NCI-H2029 (cell line): ENCODE data around the gene AKAP9.
A peak's percentile ranks its signal among the peaks of the same experiment; 100 is the strongest.
"Not testable (repeated sequence)": the region's sequence is repeated elsewhere in the genome, so short reads cannot be mapped to it uniquely, and the experiment has no call there.

Experiments used
- DNase-seq: peaks from one replicate; lab custom pipeline; 2025; lab: John Stamatoyannopoulos, UW

Gene AKAP9

GRCh38 chr7:92061154-92061553, 120.5 kb downstream of the AKAP9 start:
- no peak for DNase-seq

DNA sequence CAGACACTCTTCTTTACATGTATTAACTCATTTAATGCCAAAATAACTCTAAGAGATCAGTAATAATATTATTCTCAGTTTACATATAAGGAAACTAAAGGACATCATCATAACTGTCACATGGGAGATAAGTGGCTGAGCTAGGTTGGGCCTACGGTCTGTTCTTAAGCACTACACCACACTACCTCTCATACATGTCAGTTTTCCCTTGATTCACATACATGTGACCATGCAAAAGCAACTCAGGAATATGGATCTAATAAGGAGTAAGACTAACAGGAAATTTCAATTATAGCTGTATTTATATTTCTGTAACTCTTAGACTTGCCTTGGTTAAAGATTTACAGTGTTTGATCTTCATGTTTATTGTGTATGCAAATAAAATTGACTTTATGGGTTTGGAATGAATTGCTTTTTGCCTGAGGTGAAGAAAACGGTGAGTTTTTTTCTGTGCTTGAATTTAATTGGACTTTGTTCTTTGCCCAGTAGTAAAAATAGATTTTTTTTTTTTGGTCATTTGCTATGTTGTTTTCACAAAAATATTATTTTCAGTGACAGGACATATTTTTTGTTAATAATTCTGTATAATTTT, 123.9 kb downstream of the AKAP9 start:
- no peak for DNase-seq

- no peak for DNase-seq
Measured at GRCh38 chr7:92071032-92071431, 130.4 kb downstream of the AKAP9 start.

DNA sequence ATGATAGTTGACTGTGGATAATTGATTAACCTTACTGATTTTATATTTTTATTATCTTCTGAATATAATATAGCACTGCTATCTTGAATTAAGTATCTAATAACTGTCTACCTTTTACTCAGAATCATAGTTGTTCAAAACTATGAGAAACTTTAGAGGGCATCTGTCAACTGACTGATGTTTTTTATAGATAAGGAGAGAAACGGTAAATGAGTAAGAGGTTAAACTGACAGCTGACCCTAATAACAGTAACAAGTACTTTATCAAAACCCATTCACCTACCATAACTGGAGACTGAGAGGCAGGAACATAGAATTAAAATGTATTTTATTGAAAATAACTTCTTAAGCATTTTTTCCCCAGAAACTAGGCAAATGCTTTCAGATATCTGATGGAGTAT, 131.5 kb downstream of the AKAP9 start:
- DNase-seq, result no peak

DNA sequence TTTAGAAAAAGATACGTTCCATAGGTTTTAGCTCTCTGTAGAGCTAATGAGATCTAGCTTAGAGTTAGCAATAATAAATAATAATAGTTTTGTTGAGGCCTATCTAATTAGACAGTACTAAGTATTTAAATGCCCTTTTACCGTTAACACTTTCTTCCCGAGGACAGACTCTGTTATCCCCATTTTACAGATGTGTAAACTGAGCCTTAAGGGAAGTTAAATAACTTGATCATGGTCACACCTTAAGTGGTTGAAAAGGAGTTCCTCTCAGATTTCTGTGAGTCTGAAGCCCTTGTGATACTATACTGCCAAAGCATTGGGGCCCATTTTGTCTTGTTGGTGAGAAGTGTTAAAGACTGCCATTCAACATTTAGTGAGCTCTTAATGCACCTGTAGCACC, 132.0 kb downstream of the AKAP9 start:
- no peak for DNase-seq

DNA sequence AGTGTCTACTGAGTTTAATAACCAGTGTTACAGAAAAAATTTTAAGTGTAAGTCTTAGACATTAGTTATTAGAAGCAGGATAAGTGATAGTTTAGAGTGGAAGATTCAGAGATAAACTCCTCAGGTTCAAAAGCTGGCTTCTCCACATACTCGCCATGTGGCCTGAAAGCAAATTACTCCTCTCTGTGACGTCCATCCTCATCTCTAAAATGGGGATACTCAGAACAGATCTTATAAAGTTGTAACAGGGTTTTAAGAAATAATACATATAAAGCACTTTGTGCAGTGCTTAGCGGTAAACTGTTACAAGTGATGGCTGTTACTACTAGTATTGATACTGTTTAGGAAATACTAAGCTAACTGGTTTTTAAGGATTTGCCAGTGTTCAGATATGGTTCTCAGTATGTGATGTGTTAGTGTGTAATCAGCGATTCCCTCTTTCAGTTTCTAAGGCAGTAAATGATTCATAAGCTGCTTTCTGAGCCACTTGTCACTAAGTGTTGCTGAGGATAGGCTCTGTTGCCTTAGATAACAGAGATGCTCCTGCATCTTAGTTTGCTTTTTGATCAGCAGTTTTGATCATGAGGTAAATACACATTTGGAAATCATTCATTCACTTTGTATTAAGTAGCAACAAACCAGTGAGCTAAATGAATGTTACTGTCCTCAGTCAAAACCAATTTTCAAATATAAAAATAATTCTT, 134.9 kb downstream of the AKAP9 start:
- no peak for DNase-seq

GRCh38 chr7:92076509-92076908, 135.8 kb downstream of the AKAP9 start:
- no peak for DNase-seq

GRCh38 chr7:92083922-92084321, 143.3 kb downstream of the AKAP9 start:
- not testable (repeated sequence) for DNase-seq

- no peak for DNase-seq
Measured at GRCh38 chr7:92088266-92088665, 147.6 kb downstream of the AKAP9 start.

DNA sequence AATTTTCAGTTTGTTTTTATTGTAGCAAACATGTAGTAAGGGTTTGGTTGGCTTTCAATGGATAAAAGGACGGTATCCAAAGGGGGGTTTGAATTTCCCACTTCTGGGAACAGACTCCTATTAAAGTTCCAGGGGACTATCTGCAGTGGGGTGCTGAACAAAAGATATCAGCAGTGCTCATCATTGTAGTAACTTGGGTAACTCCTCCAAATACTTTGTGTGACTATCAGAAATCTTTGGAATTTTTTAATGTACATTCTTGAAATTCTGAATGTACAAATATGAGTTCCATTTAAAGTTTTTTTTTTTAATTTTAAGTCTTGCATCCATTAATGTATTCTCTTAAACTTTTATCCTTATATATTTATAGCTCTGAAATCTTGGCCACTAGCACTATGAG, 151.5 kb downstream of the AKAP9 start:
- no peak for DNase-seq

DNA sequence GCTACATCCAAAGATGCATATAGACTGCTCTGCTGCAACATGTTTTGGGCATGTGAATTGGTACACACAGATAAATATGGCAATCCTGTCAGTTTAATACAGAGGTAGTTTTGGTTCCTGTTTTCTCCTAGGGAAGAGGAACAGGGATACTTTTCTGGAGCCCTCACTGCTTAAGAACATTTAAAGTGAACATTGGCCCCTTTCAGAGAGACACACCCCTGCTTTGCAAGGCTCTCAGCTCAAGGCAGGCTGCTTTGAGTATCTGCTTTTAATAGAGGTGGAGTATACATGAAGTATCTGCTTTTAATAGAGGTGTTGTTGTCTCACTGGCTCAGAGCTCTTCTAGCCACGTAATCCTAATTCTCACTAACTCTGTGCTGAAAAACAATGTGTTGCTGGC, 154.7 kb downstream of the AKAP9 start:
- no peak for DNase-seq

GRCh38 chr7:92100534-92100933, 159.9 kb downstream of the AKAP9 start:
- DNase-seq, result no peak

- DNase-seq, result not testable (repeated sequence)
Measured at GRCh38 chr7:92102862-92103261, 162.2 kb downstream of the AKAP9 start.

- no peak for DNase-seq
Measured at GRCh38 chr7:92108821-92109220, 168.2 kb downstream of the AKAP9 start.

GRCh38 chr7:92110857-92111256, 170.2 kb downstream of the AKAP9 start:
- DNase-seq, result no peak

DNA sequence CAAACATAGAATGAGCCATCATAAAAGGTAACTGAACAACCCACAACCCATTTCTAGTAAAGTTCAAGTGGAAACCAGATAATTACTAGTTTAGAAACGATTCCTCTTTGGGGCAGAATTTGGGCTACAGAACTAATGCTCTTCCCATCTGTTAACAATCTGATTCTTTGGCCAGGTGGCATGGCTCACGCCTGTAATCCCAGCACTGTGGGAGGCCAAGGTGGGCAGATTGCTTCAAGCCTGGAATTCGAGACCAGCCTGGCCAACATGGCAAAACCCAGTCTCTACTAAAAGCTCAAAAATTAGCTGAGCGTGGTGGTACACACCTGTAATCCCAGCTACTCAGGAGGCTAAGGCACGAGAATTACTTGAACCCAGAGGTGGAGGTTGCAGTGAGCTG, 175.2 kb downstream of the AKAP9 start:
- no peak for DNase-seq

- DNase-seq, result no peak
Measured at GRCh38 chr7:92116949-92117348, 176.3 kb downstream of the AKAP9 start.

DNA sequence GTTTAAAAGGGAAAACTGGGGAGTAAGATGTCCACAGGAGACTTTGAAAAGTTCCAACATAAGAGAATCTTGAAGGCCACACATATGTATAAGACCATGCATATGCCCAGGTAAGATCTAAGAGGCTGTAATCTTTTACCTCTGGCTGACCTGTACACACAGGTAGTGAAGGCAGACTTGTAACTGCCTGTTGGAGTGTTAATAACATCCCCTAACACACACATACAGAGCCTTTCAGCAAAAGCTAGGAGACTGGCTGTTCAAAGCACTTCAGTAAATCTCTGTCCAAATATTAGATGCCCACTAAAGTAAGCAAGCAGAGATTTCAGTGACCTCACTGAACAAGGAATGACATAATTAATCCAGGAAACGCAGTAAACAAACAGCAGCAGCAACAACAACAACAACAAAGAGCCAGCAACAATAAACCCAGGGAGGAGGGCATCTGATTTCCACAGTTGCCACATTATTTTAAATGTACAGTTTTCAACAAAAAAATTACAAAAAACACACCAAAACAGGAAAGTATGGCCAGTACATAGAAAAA, 178.6 kb downstream of the AKAP9 start:
- DNase-seq, result peak; percentile 36

DNA sequence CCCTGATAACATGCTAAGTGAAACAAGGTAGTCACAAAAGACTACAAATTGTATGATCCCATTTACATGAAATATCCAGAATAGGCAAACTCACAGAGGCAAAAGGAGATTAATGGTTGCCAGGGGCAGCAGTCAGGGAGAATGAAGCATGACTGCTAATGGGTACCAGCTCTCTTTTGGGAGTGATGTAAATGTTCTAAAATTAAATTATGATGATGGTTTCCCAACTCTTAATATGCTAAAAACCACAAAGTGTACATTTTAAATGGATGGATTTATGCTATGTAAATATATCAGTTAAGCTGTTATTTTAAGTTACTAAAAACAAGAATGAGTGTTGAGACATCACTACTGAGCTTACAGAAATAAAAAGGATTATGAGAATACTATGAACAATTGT, 181.0 kb downstream of the AKAP9 start:
- DNase-seq, result no peak

GRCh38 chr7:92131093-92131492, 190.4 kb downstream of the AKAP9 start:
- DNase-seq, result no peak

DNA sequence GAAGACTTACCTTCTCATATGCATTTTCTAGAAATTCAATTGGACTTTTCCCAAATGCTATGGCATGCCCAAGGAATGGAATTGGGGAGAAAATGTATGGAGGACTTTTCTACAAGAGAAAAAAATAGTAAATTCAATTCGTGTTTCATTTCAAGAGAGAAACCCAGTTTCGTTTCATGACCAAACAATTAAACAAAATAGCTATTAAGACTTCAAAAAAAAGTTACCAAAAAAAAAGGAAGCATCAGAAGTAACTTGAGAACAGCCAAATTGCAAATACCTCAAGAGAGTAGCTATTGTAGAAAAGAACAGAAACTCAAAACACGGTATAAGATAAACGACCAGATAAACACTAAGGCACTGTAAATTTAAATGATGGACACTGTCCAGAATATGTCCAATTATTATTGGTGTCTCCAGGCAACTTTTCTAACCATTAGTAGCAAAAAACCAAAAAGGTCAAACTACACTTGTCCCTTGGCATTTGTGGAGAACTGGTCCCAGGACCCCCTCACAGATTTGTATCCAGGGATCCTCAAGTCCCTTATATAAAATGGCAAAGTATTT, 191.2 kb downstream of the AKAP9 start:
- DNase-seq, result no peak

DNA sequence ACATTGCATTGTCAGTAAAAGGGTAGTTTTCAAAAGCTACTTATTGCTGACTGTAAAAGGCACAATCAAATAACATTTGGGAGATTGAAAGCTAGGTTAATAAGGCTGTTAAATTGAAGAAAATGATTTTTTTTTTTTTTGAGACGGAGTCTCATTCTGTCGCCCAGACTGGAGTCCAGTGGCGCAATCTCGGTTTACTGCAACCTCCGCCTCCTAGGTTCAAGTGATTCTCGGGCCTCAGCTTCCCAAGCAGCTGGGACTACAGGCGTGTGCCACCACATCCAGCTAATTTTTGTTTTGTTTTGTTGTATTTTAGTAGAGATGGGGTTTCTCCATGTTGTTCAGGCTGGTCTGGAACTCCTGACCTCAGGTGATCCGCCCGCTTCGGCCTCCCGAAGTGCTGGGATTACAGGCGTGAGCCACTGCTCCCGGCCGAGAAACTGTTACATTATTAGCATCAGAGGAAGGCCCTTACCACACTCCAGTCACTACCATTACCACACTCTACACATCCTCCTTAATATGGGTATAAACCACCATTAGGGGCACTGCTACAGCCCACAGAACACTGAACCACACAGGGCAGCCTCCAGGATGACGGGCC, 192.6 kb downstream of the AKAP9 start:
- DNase-seq, result no peak

GRCh38 chr7:92133737-92134270, 193.1 kb downstream of the AKAP9 start:
- peak; percentile 24 for DNase-seq
